Iris pigment epithelial cell (primary cell): ENCODE measurements around the gene VAMP5.
A peak's percentile ranks its signal among the peaks of the same experiment; 100 is the strongest.
"Not testable (repeated sequence)": the region's sequence is repeated elsewhere in the genome, so short reads cannot be mapped to it uniquely, and the experiment has no call there.

Experiments used
- DNase-seq: peaks from one replicate; pipeline ENCODE4 v3.0.0-alpha.2; 2011; ENCODE audit warnings: low read depth

The VAMP5 gene

DNA sequence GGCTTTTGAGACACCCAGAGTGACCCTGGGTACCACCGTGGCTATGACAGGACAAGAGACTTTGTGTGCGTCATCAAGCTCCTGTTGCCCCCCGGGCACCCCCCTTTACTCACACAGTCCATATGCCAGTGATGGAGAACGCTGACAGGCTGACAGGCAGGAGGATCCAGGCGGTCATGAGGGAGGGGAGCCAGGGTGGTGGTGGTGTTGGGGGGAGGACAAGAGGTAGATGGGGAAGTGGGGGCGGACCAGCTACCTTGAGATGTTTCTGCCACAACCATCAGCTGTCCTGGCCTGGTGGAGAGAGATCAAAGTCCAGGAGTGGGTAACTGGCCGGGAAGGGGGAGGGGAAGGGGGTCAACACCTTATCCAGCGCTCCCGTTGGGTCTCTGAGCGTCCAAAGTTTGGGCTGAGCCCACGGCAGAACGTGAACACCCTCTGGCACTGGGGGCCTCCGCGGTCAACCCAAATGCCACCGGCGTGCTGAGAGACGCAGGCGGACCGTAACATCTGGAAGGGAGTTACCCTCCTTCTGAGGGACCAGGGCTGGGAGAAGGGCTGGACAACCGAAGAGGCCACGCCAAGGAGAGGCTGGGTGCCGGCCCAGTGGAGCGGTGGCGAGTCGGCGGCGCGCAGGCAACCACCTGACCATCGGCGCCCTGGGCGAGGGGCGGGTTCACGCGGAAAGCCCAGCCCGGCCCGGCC is 17.7 kb downstream of the VAMP5 start:
- peak; percentile 56 for DNase-seq

DNA sequence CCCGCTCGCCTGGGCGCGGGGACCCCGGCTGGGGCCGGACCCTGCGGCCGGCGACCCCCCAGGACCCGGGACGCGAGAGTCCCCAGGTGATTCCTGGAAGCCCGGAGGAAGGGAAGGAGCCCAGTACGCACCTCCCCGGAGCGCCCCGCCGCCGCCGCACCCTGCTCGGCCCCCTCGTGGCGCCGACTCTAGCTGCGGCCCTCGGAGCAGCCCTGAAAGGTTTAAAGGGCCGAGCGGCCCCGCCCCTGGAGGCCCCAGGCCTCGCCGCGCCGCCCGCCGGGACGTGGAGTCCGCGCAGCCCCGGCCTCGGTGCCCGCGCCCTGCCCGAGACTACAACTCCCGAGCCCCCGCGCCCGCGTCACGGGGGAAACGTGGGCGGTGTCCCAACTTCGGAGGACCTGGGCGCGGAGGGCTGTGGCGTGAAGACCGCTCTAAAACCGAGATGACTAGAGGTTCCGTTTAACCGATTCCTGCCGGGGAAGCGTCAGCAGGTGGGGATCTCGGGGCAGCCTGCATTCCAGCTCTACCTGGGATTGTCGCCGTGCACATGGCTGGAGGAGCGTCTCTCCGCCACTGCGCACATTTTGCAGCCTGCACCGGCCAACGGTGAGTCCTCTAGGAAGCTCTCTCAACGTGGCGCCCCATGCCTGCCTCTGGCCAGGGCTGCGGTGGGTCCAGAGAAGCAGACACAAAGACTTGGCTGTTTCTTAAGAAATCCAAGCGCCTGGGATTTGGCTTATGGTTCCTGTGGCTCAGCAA is 18.4 kb downstream of the VAMP5 start, which contains the start of gene TMEM150A:
Gene TMEM150A, minus strand, starts transcription at position 223 of the 759 bp plus-strand sequence. CDS start 750 bp downstream, outside the sequence.
- DNase-seq = peak; percentile 91

DNA sequence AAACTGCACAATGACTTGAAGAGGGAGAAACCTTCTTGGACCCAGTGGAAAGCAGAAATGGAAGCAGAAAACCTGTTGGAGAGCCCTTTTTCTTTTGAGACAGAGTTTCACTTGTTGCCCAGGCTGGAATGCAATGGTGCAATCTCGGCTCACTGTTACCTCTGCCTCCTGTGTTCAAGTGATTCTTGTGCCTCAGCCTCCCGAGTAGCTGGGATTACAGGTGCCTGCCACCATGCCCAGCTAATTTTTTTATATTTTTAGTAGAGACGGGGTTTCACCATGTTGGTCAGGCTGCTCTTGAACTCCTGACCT is 19.9 kb downstream of the VAMP5 start:
- not testable (repeated sequence) for DNase-seq

DNA sequence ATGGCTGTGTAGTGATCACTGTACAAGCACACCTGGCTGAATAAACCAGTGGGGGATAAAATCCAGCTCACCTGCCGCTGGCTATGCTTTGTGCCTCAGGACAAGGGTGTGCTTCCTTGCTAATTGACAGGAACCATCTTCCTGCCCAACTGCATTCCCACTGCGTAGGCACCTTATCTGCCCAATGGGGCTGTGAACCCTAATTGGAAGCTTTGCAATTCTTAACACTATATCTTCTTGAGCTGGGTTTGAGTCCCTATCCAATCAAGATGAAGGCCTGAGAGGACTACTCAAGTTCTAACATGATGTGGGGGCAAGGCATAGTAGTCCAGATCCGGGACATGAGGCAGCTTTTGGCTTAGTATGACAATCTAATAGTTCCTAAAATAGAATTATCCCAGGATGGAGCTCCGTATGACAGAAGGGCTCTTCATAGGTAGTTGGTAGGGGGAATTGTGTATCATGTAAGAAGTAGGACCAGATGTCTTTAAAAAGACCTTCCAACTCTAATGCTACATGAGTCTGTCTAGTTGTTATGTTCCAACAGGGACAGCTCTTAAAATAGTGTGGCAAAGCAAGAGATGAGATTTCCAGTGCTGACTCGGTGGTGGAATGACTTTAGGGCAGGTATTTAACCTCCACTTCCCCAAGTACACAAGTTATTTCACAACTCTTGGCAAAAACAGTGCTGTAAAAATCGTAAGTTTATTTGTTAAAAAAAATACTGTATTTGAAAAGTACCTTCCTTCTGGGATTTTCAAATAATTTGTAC is 20.5 kb downstream of the VAMP5 start:
- peak; percentile 72 for DNase-seq

DNA sequence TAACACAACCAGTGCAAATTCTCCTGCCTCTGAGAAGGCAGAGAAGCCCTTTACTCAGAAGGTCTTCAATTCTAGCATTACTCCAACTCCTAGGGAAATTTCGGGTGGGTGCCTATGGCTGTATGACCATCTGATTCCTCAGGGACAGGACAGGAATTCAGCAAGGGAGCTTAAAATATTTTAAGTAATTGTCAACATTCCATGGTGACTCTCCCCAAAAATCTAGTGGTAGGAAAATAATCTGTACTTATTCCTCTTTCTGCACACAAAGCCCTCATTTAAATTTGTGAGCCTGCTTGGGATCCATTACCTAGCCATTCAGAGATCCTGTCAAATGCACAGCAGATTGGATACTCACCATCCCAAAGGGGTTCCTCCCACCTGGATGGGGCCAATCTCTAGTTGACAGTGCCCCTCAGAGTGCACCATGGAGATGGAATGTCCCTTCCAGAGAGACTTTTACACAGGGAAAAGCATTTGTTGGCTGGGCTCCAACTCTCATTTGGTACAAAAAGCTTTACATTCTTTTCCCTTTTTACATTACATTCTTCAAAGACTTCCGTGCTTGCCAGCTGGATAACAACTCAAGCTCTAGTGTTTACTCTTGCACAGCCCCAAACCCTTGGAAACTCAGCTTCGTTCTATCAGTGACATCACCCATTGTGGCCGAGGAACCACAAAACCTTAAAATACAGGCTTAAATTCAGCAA is 21.3 kb downstream of the VAMP5 start:
- peak; percentile 96 for DNase-seq

DNA sequence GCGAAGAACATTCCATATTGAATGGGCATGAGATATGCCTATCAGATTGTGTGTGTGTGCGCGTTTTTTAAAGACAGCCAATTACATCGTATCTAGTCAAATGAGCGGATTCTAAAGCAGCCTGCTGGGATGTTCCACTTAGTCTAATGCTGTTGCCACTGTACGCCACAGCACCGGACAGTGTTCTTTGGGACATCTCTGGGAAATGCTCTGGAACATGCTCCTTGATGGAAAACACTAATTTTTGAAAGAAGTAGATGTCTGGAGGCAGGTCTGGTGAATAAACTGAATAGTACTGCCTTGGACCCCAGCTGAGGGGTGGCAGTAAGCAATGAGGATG is 21.9 kb downstream of the VAMP5 start:
- DNase-seq = no peak

DNA sequence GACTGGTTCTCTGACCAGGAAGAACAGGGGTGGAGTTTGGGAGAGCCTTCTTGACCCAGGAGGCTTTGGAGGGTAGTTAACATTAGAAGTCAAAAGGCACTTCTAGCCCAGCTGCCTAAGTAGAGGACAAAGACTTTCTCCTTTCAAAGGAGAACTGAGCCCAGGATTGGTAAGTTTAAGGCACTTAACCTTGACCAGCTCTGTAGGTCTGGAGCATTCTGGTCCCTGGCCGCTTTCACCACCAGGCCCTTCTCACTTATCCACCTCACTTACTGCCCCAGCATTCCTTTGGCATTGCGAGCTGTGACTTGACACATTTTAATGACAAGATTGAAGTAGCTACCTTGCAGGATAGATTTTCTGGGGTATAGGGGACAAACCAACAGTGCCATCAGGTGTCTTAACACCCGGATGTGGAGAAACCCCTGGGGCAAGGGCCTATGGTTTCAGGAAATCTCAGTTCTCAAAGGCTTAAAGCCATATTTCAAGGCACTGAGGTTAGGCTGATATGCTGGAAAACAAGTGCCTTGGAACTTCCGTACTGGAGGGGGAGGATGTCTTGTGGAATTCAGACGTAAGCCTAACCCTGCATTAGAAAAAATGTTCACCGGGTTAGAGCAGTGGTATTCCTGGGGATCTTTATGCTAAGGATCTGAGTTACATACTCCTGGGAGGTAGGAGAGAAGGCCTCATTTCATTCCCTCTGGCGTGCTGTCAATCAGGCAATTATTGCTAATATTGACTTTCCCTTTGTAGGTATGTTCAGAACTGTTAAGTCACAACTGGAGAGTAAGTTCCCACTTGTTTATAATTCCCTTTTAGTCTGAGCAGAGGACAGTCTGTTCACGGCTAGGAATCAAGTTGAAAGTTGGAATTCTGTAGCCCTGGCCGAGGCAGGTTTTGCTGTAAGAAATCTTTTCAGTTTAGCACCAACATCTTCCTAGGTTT is 23.3 kb downstream of the VAMP5 start:
- DNase-seq = peak; percentile 78

DNA sequence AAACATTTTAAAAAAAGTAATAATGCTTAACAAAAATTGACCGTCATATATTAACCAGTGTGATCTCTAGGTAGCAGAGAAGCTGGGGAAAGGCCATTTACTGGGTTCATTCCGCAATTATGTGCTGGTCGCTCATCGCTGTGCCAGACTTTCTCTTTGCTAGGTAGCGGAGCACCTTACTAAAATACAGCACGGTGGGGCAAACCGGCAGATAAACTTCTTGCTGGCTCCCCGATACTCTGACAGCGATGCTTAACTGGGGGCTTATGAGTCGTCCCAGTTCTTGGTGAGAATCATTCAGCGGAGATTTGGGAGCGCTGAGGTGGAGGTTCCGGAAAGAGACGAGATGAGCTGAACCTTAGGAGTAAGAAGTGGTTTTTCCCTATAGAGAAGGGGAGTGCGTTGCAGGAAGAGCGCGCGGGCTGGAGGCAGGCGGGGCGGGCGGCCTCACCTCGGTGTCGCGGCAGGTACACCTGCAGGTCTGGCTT is 27.0 kb downstream of the VAMP5 start:
- DNase-seq = no peak

DNA sequence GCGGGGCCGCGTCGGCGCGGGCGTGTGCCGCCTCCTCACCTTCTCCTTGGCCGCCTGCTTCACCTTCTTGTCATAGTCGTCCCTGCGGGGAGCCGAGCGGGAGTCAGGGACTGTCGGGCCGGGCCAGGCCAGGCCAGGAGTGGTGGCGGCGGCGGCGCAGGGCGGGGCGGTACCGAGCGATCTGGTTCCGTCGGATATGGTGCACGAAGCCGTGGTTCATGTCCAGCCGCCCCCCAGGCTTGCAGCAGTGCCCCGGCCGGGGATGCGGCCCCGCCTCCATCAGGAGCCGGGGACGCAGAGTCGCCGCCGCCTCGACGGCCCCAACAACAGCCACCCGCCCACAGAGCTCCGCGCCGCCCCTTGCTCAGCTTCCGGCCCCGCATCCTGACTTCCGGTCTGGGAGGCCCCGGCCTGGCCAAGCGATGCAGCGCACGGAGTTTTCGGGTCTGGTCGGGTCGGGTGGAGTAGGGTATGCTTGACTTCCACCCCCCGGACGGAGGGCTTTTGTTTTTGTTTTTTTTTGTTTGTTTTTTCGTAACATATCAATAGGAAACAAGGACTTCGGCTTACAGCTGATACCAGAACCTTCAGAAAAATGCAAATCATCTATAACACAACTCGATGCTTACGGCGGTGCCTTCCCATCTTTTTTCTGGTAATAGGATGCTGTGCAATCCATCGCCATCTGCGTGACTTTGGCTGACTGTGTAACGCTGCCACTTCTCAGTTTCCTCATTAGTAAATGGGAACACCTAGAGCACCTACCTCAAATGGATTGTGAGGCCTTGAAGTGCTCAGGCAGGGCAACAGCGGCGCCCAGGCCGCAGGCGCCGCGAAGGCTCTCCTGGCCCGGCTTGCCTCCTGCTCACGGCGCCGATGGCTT is 27.7 kb downstream of the VAMP5 start, which contains the start of gene C2orf68:
Gene C2orf68, minus strand, starts transcription at position 362 of the 883 bp plus-strand sequence. Its CDS starts 82 bp downstream, at position 280.
- DNase-seq = peak; percentile 68

DNA sequence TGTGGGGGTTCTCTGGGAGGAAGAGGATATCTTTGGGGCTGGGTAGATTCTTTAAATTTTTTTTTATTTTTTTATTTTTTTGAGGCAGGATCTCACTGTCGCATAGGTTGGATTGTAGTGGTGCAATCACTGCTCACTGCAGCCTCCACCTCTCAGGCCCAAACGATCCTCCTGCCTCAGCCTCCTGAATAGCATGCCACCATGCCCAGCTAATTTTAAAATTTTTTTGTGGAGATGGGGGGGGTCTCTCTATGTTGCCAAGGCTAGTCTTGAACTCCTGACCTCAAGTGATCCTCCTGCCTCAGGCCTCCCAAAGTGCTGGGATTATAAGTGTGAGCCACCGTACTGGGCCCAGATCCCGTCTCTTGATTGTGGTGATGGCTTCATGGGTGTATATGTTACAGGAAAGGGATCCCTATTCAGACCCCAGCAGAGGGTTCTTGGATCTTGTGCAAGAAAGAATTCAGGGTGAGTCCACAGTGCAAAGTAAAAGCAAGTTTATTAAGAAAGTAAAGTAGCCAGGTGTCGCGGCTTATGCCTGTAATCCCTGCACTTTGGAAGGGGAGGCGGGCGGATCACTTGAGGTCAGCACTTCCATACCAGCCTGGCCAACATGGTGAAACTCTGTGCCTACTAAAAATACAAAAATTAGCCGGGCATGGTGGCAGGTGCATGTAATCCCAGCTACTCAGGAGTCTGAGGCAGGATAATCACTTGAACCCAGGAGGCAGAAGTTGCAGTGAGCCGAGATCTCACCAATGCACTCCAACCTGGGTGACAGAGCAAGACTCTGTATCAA is 29.7 kb downstream of the VAMP5 start:
- DNase-seq = no peak

DNA sequence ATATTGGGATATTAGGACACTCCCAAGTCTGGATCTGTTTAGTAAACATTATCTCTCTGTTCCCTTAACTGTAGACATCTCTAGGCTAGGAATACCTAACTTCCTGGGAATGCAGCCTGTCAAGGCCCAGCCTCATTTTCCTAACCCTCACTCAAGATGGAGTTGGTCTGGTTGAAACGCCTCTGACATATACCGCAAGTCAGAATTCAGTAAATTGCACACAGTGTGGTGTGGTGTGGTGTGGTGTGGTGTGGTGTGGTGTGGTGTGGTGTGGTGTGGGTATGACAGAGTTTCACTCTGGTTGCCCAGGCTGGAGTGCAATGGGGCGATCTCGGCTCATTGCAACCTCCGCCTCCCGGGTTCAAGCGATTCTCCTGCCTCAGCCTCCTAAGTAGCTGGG is 30.5 kb downstream of the VAMP5 start:
- DNase-seq = not testable (repeated sequence)

DNA sequence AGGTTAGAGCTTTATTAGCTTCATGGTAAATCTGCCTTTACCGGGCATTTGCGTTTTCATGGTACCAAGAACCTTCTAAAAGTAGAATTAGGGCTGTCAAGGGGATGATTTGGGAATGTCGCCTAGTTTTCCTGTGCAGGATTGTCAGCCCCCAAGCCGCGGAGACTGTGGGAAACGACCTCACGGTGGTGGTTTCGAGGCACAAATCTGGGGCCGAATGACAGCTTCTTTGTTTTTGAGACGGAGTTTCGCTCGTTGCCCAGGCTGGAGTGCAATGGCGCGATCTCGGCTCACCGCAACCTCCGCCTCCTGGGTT is 31.1 kb downstream of the VAMP5 start:
- DNase-seq = no peak

DNA sequence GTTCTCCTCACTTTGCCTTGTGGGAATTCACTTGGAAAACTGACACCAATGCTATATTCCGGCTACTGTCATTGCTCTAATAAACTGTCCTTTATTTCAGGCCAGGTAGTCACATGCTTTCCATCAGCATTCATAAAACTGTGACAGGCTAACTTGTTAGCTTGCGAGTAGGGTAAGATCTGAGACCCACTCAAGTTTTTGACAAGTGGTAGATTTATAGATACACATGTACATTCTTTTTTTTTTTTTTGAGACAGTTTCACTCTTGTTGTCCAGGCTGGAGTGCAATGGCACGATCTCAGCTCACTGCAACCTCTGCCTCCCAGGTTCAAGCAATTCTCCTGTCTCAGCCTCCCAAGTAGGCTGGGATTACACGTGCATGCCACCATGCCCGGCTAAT is 33.5 kb downstream of the VAMP5 start:
- not testable (repeated sequence) for DNase-seq

DNA sequence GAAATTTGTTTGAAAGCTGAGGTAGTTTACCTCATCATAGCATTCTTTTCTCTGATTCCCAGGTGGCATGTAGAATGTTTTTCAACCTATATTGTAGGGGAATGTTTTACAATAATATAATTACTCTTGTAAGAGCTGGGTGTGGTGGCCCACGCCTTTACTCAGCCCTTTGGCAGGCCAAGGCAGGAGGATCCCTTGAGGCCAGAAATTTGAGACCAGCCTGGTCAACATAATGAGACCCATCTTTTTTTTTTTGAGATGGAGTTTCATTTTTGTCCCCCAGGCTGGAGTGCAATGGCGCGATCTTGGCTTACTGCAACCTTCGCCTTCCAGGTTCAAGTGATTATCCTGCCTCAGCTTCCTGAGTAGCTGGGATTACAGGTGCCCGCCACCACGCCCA is 35.4 kb downstream of the VAMP5 start:
- DNase-seq = no peak

DNA sequence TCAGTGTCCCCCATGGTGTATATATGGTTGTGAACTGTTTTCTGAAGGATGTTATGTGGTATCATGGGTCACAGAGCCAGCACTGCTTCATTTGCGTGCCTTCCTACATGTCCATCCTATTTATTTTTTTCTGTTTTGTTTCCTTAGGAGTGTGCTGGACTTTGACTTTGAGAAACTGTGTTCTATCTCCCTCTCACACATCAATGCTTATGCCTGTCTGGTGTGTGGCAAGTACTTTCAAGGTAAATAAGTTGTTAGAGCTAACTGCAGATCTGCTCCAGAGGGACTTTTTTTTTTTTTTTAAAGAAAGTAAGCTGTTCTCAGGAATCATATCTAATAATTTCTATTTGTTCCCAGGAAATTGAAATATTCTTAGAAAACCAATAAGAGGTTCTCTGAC is 37.1 kb downstream of the VAMP5 start:
- DNase-seq = no peak

DNA sequence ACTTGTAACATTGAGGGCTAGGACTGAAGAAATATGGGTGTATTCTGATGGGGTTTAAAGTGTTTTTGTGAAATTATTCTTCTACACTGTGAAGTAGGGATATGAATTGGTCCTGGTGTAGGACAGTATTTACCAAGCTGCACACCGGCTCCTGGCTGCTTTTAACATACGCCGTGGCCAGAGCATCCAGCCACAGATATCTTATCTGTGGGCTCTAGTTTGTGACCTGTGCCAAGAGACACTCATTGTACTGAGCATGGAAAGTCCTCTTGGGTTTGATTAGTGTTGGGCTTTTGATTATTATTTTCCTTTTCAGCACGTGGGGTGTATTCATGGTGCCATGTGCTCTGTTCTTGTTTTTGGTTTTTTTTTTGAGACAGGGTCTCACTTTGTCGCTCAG is 39.8 kb downstream of the VAMP5 start:
- no peak for DNase-seq

DNA sequence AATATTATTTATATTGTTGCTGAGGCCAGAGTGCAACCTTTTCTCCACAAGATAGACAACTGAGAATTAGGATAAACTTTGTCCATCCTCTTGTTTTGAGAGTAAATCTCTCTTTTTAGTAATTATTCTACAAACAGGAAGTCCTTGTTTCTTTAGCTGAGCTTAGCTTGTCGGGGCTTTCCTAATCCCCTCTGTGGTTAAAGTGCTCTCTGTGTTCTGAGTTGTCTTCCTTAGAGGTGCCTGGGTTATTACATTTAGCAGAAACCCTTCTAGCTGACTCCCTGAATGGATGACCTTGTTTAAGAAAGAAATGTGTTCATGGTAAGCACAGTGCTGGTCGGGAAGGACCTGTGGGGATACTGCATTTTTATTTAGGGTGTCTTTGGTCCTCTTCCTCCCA is 44.4 kb downstream of the VAMP5 start:
- peak; percentile 83 for DNase-seq

DNA sequence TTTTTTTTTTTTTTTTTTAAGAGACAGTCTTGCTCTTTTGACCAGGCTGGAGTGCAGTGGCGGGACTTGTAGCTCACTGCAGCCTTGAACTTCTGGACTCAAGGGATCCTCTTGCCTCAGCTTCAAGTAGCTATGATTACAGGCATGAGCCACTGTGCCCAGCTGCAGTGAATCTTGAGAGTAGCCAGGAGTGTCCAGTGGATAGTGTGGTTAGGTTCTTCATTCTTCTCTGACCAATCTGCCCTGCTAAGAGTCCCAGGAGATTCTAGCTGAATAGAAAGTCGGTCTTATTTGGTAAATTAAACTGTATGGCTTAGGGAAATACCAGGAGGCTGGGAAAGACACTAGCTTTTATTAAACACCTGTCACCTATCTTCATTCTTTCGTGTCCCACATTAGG is 47.1 kb downstream of the VAMP5 start:
- no peak for DNase-seq

DNA sequence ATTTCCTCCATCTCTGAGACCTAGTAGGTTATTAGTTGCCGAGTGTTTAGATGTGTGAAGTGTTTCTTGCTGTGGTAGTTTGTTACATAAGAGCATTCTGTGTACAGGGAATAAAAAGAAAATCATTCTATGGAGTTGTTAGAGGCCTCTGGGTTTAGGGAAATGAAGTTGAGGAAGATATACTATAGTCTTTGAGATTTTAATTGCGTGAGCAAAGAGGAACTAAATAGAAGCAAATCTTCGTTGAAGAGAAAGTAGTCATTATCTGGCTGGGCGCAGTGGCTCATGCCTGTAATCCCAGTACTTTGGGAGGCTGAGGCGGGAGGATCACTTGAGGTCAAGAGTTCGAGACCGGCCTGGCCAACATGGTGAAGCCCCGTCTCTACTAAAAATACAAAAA is 50.8 kb downstream of the VAMP5 start:
- DNase-seq = no peak
